GM18858 (cell line): ENCODE results near the gene MON2.
"Not testable (repeated sequence)": the region's sequence is repeated elsewhere in the genome, so short reads cannot be mapped to it uniquely, and the experiment has no call there.

Source experiments
- ATAC-seq: cut with Tn5 transposase; IDR thresholded peaks from one replicate; pipeline ENCODE4 v1.9.1; 2021; ENCODE audit not compliant: unreplicated experiment

MON2 gene

DNA sequence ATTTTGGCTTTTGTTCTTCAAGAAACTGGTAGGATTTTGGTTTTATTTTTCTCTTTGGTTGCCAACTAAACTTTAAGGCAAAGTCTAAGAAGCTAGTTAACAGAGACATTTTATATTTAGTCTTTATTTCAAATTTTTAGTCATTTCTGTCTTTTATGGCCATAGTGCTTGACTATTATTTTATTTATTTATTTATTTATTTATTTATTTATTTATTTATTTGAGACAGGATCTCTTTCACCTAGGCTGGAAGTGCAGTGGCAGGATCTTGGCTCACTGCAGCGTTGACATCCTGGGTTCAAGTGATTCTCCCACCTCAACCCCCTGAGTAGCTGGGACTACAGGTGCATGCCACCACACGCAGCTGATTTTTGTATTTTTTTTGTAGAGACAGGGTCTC lies 3.1 kb downstream of the MON2 start:
- no peak for ATAC-seq

DNA sequence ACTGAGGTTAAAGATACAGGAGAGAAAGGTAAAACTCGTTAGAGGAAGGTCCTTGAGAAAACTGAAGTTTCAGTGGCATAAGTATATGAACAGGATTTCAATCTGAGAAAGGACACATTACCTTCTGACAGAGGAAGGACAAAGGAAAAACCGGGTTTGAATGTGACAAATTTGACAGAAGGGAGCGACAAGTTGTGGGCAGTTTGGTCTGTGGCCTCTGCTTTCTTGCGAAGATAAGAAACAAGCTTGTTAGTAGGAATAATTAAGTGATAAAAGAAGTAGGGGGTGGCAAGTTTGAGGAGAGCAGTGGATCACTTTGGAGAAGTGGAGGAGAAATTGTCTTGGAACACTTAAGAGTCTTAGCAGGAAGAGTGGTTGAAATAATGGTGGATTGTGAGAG lies 5.1 kb downstream of the MON2 start:
- ATAC-seq, result no peak

DNA sequence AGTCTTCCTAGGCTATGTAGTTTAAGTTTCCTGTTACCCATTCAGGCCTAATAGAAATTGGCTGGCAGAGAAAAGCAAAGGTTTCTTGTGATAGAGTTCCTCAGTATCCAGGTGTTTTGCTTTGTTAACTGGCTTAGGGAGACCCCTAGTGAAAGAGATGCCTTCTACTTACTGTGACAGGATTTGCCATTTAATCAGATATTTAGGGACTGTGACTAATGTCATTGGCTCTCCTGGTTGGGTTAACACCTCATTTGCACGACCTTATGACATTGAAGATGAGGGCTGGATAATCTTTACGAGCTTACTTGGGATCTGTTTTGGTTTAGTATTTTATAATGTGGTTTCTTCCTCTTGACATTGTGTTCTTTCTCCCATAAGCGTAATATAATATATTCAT lies 5.8 kb downstream of the MON2 start:
- ATAC-seq, result no peak

DNA sequence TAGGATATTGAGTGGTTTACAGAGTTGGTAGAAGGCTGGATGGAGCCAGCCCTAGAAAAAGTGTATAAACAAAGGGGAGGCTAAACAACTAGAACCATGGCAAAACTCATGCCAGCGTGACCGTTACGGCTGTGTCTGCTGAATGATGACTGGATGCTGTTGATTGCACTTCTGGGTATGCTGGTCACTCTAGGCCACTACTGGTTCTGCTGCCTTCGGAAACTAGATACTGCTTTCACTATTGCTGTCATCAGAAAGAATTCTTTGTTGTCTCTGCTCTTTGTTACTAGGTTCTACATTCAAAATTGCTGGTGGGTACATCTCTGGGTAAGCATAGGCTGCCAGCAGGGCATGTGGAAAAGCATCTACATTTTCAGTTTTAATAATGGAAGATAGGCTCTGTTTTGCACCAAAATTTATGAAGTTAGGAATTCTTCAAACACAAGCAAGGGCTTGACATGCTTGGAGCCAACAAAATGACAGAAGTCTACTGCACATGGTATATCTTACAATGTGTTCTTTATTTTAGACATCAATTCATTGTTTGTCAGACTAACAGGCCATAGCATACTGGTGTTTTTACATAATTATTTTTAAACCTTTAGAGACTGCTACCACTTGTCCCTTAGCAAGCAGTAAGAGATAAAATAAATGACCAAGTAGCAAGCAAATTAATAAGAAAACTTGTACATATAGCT lies 15.4 kb downstream of the MON2 start:
- no peak for ATAC-seq

DNA sequence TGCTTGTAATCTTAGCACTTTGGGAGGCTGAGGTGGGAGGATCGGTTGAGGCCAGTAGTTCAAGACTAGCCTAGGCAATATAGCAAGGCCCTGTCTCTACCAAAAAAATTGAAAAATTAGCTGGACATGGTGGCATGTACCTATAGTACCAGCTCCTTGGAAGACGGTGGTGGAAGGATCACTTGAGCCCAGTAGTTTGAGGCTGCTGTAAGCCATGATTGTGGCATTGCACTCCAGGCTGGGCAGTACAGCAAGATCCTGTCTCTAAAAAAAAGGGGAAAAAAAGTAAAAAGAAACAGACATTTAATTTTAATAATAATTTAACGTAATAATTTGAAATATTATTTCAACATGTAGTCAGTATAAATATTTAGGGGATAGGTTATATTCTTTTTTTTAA lies 16.1 kb downstream of the MON2 start:
- ATAC-seq, result no peak

DNA sequence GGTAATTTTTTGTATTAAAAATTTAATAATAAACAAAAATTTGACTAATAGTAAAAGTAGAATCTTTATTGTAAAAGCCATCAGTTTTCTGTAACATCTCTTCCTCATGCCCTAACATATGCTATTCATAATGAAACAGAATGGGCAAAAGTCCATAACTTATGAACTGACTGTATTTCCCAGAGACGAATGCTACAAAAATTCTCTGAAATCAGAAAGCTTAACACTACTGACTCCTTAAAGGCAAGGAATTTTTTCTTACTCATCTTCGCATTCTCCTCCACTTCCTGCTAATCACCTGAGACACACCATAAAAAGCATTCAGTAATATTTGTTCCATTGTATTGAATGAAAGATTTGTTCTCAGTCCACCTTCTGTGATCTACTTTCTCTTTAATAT lies 17.6 kb downstream of the MON2 start:
- no peak for ATAC-seq

DNA sequence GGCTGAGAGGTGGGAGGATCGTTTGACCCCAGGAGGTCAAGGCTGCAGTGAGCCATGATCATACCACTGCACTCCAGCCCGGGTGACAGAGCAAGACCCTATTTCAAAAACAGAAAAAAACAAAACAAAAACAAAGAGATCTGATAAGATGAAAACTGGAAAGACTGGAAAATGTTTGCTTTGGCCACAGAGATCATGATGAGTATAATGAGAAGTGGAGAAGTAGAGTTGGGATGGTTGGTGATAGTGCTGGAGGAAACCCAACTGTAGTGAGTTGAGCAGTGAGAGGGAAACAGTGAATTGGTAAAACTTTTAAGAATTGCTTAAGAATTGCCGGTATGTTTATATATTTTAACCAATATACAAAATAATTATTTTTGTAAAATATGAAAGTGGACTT lies 39.2 kb downstream of the MON2 start:
- no peak for ATAC-seq

DNA sequence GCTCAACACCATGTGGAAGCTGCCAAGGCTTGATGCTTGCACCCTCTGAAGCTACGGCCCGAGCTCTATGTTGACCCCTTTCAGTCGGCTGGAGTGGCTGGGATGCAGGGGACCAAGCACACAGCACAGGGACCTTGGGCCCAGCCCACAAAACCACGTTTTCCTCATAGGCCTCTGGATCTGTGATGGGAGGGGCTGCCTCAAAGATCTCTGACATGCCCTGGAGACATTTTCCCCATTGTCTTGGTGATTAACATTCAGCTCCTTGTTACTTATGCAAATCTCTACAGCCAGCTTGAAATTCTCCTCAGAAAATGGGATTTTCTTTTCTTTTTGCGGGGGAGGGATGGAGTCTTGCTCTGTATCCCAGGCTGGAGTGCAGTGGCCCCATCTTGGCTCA lies 46.3 kb downstream of the MON2 start:
- ATAC-seq, result no peak

DNA sequence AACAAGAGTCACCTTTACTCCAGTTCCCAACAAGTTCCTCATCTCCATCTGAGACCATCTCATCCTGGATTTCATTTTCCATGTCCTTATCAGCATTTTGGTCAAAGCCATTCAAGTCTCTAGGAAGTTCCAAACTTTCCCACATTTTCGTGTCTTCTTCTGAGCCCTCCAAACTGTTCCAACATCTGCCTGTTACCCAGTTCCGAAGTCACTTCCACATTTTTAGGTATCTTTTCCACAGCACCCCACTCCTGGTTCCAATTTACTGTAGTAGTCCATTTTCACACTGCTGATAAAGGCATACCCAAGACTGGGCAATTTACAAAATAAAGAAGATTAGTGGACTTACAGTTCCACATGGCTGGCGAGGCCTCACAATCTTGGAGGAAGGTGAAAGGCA lies 47.5 kb downstream of the MON2 start:
- not testable (repeated sequence) for ATAC-seq

DNA sequence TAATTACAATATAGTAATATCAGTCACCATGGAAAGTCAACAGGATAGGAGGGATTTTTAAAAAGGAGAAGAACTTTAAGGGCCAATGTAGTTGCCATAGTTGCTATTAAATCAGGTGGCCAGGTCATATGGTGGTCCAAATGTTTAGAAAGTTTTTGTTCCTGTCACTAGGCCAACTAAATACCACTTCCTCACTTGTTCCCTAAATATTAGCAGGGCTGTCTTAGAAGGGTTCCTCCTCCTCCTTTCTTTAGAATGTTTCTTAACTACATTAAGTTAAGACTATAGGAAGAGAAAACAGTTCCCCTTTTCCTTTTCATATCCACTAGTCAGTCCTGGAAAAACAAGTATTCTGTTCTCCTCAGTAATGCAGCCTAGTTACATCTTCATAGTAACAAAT lies 50.3 kb downstream of the MON2 start:
- ATAC-seq, result no peak

DNA sequence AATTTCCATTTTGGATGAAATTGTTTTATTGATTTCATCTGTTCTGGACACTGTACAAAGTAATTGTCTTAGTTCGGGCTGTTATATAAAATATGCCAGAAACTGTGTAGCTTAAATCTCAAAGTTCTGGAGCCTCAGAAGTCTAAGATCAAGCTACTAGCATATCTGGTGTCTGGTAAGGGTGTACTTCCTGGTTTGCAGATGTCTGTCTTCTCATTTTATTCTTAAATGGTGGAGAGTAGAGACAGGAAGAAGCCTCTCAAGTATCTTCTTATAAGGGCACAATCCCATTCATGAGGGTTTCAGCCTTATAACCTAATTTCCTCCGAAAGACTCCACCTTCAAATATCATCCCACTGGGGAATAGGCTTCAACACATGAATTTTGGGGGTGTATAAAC lies 51.3 kb downstream of the MON2 start:
- no peak for ATAC-seq

DNA sequence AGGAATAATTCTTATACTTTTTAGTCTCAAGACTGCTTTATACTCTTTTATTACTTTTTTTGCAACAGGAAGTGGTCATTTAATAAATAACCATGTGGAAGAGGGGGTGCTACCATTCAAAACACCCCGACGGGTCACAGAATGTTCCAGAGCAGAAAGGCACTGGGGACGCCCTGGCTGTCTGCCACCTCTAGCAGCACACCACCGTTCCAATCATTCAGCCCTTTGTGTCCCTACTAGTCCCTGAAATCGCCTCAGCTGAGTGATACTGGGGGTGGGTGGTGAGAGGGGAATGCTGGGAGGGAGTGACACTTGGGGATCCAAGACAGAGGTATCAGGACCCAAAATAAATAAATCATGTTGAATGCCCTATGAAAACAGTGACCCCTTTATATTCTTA lies 52.4 kb downstream of the MON2 start:
- no peak for ATAC-seq

DNA sequence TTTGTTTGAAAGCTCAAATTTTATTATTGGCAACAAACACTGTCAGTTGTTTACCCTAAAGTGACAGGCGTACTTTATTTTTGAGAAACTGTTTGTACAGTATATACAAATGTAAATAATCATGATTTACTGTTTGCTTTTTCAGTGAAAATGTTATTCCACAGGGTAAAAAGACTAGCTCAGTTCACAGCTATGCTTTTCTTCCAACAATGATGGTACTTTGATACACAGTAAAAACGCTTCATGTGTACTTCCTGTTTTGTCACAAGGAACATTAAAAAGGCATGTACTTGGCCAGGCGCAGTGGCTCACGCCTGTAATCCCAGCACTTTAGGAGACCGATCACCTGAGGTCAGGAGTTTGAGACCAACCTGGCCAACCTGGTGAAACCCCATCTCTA lies 53.7 kb downstream of the MON2 start:
- no peak for ATAC-seq

DNA sequence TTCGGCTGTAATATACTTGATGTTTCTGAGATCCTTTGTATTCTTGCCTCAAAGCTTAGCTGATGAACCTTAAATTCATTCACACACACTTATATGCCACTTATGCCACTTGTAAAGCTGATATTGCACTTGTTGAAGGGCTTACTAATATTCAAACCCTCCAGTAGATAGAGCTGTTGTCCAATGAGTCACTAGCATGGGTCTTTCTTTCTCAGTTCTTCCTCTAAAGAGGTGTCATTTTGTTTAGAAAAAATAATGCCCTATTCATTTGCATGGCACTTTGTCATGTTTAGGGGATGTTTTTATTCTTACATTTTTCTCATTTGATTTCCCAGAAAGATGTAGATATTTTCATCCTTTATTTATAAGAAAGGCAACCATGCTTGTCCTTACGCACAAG lies 56.4 kb downstream of the MON2 start:
- ATAC-seq, result no peak

DNA sequence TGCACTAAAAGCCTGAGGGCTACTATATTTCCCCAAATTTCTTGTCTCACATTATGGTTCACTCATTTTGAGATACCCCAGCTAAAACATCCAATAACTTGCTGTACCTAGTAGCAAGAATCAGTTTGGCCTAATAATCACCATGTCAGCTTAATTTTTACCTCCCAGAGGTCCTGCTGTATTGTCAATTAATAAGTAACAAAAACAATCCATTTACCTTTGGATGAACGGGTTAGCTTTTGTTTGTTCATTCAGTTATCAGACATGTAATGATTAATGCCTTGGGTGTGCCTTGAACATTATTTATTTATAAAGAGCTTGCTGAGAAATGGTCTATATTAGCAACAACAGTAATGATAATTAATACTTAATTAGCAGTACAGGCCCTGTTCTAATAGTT lies 57.0 kb downstream of the MON2 start:
- no peak for ATAC-seq

DNA sequence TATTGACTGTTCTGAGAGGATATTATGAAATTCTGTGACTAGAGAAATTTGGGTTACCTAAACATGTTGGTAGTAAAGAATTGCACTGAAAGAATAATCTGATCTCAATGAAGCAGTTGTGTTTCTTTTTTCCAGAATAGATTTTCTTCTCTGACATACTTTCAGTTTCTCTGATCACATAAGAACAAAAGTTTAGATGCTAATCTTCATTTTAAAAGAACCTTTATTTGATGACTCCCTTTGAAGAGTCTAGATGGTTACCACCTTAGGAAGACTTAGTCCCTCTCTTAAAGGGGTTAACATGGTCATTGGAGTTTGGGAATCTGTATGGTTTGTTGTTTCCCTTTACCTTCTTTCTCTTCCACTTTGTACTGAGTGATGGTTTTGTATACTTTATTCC lies 58.6 kb downstream of the MON2 start:
- ATAC-seq, result no peak

DNA sequence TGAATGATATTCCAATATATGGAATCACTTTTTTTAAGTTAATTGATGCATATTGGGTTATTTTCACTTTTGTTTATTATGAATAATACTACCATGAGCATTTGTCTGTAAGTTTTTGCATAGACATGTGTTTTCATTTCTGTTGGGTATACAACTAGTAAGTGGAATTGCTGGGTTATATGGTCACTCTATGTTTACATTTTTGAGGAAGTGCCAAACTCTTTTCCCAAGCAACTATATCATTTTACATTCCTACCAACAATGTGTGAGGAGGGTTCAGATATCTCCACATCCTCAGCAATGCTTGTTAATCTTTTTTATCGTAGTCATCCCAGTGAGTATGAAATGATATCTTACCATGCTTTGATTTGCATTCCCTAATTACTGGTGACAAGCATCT lies 64.0 kb downstream of the MON2 start:
- no peak for ATAC-seq

DNA sequence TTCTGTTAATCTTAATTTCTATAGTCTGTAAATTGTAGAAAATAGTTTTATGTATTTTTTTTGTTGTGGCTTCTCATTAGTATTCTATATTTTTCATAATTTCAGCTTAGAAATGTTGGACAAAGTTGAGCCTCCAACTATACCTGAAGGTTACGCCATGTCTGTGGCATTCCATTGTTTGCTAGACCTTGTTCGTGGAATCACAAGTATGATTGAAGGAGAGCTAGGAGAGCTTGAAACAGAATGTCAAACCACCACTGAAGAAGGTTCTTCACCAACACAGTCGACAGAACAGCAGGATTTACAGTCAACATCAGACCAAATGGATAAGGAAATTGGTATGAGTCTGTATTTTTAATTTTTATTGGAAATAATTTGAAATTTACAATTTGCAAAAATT lies 65.7 kb downstream of the MON2 start:
- no peak for ATAC-seq

DNA sequence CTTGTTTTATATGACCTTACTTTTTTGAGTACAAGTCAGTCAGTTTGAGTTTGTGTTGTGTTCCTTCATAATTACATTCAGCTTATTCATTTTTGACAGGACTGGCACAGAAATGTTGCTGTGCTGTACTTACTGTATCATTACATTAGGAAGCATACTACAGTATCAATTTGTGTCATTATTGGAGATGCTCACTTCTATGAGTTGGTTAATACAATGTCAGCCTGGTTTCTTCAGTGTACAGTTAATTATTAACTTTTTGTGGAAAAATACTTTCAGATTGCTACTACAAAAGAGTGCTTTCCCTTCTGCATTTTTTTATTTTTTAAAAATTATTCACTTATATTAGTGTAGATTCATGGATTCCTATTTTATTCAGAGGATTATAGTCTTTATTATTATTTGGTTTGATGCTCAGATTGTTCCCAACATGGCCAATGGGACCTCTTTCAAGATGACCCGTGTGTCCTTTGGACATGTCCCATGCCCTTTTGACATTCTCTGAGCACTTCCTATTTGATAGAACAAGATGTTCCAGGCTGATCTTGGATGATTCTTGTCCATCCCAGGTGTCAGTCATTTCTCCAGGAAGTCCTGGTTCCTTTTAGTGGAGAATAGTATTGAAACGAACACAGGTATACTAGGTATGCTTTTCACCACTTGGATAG lies 66.6 kb downstream of the MON2 start:
- no peak for ATAC-seq

DNA sequence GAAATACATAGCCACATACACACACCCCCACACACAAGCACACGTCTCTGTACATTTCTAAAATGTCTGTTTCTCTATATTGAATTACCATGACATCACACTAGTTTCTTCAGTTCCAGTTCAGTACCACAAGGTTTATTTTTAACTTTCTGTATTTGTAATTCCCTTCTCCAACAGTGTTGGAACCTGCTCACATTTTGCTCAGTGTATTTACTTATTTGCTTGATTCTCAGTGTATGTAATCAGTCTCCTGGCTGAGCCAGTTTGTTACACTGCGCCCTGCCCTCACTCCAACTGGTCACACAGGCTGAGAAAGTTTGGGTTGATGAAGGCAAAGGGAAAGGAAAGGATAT lies 67.1 kb downstream of the MON2 start:
- ATAC-seq, result no peak

DNA sequence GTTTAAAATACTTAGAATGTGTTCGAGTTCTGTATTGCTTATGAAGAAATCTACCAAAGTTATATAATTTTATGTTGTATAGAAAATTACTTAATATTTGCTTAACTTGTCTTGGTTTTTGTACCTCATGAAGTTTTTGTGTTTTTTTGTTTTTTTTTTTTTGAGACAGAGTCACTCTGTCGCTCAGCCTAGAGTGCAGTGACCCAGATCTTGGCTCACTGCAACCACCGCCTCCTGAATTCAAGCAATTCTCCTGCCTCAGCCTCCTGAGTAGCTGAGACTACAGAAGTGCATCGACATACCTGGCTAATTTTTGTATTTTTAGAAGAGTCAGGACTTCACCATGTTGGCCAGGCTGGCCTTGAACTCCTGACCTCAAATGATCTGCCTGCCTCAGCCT lies 69.9 kb downstream of the MON2 start:
- no peak for ATAC-seq

DNA sequence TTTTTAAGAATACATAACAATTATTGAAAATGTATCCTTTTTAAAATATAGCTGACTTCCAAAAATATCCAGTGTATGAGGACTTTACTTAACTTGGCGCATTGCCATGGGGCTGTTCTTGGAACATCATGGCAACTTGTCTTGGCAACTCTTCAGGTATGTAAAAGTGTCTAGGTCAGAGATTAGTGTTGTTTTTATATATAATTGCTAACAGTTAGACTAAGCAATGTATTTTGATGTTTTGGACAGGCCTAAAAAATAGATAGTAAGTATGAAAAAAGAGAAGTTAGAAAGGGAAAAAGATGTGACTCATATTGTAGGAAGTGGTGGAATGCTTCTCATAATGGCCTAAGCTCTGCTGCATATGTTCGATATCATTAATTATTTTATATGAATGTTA lies 70.9 kb downstream of the MON2 start:
- ATAC-seq, result no peak

DNA sequence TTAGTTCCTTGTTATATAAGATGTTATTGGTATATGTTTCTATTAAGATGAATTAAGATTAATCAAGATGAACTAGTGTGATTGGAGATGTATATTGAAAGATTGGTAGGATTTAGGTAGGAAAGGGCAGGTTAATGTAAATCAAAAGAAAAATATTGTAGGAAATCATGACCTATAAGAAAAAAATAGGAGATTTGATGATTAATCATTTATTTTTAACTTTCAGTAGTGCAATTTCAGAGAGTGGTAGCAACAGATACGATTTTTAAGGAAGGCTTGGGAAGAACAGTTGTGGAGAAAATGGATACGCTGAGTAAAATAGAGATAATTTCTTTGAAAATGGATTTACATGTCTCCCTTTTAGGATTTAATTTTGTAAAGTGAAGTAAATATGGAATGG lies 73.7 kb downstream of the MON2 start:
- no peak for ATAC-seq
